Smooth muscle cell of the brain vasculature (primary cell): ENCODE measurements around the gene SIAH1.
"Not testable (repeated sequence)": the region's sequence is repeated elsewhere in the genome, so short reads cannot be mapped to it uniquely, and the experiment has no call there.

Experiments used
- DNase-seq: peaks from one replicate; pipeline ENCODE4 v3.0.0-alpha.2; 2012; ENCODE audit warnings: low read depth, low spot score

The SIAH1 gene

DNA sequence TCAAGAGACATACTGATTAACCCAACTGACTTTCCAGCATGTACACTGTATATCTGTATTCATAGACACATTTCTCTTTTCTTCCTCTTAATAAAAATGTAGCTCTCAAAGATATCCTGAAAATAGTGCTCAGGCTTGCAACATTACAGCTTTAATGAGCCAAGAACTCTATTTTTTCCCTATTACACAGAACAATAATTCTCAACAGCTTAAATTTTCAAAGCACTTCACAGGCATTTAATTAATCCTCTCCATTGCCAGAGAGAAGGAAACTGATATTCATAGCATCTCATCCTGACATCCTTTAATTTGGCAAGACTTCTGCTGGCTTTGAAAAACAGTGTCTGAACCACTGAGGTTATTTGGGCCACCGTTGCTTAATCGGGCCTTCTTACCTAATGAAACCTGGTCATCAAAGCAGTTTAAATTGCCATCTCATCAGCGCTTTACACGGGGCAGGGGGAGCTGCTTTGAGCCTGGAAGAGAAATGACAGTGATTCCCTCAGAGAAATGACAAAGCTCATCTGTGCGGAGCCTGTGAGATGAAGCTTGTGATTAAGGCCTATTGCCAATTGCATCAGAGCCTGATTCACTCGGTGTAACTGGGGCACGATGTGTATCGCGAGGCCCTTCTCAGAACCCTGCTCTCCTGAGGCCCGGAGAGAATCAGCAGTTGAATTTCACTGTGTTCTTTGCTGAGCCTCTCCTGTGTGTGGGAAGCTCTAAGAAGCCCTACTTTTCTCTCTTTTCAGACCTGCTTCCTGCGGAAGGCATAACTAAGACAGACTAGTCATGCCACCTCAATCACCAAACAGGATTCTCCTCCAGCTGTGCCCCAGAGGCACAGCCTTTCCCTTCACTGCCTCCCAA, 8.5 kb upstream of the SIAH1 start:
- no peak for DNase-seq

GRCh38 chr16:48392407-48392806, 7.2 kb upstream of the SIAH1 start:
- no peak for DNase-seq

DNA sequence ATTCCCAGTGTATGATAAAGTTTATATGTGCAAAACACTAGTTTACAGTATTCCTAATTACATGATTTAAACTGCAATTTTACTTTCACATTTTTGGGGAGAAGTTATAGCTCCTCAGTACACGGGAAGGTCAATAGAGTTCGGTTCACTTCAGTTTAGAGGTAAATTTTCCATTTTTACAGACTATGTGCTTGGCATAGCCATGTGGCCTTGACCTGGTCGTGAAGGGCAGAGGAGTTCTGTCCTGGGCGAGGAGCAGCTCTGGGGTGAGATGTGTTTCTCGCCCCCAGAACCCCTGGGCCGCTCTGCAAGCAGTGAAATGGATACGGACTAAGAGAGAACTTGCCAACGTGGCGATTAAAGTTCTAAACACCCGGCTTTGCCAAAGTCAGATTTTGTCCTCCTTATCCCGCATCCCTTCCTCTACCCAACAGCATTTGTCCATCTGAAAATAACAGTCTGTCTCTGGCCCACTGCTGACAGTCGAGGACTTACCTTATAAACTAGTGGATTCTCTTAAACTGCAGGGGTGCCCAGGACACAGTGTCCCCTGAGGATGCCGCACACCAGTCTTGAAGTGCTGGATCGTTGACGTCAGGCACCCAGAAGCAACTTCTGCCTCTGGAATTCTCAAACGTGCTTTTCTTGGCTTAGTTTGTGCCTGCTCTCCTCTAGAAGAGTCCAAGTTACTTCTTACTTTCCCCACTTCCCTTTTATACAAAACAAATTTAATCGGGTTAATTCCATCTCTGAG, 1.5 kb upstream of the SIAH1 start:
- no peak for DNase-seq

- DNase-seq = no peak
Observed at GRCh38 chr16:48384520-48385252, 527 bp downstream of the SIAH1 start.

- no peak for DNase-seq
Observed at GRCh38 chr16:48383877-48384519, 1.2 kb downstream of the SIAH1 start.

- no peak for DNase-seq
Observed at GRCh38 chr16:48383009-48383876, 2.0 kb downstream of the SIAH1 start.

DNA sequence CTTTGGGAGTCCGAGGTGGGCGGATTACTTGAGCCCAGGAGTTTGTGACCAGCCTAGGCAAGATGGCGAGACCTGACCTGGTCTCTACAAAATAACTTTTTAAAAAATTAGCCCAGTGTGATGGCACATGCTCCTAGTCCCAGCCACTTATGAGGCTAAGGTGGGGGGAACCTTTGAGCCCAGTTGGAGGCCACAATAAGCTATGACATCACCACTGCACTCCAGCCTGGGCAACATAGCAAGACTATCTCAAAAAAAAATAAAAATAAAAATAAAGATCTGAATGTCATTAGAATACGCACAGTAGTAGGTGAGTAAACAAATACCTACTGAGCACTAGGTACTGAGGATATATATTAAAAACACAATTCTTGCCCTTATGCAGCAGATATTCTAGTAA, 3.1 kb downstream of the SIAH1 start:
- DNase-seq = no peak

DNA sequence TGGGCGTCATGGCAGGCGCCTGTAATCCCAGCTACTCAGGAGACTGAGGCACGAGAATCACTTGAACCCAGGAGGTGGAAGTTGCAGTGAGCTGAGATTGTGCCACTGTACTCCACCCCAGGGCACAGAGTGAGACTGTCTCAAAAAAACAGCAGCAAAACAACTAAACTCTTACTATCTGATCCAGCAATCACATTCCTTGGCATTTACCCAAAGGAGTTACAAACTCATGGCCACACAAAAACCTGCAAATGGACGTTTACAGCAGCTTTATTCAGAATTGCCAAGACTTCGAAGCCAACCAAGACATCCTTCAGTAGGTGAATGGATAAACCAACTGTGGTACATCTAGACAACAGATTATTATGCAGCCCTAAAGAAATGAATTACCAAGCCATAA, 4.0 kb downstream of the SIAH1 start:
- DNase-seq = no peak

DNA sequence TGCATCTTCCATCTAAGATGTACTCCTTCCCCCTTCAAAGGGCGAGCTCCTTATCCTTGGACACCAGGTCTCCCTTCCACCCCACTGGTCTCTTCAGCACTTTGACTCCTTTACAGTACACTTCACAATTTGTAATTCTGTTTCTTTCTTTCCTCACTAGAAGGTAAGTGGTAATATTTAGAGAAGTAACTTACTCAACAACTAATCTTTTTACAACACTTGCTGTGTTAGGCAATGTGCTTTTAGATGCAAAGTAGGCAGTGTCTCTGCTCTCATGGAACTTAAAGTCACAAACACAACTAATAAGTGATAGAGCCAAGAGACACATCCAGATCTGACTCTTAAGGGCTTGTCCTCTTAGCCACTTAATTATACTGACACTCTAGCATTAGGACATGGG, 6.4 kb downstream of the SIAH1 start:
- DNase-seq = no peak

GRCh38 chr16:48378276-48378675, 6.9 kb downstream of the SIAH1 start:
- DNase-seq = no peak

DNA sequence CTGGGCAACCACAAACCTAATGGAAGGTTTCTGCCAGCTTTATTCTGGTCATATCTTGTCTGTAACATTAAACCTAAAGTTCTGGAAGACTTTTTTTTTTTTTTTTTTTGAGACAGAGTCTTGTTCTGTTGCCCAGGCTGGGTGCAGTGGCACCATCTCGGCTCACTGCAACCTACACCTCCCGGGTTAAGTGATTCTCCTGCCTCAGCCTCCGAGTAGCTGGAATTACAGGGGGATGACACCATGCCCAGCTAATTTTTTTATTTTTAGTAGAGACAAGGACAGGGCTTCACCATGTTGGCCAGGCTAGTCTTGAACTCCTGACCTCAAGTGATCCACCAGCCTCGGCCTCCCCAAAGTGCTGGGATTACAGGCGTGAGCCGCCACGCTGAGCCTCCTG, 7.9 kb downstream of the SIAH1 start:
- DNase-seq = not testable (repeated sequence)

- no peak for DNase-seq
Observed at GRCh38 chr16:48374255-48374654, 11.0 kb downstream of the SIAH1 start.

GRCh38 chr16:48373258-48374029, 11.8 kb downstream of the SIAH1 start:
- no peak for DNase-seq

GRCh38 chr16:48372744-48373143, 12.5 kb downstream of the SIAH1 start:
- DNase-seq = no peak

- DNase-seq = no peak
Observed at GRCh38 chr16:48371393-48371780, 13.8 kb downstream of the SIAH1 start.

- not testable (repeated sequence) for DNase-seq
Observed at GRCh38 chr16:48370668-48371392, 14.4 kb downstream of the SIAH1 start.

GRCh38 chr16:48370229-48370628, 15.0 kb downstream of the SIAH1 start:
- no peak for DNase-seq

DNA sequence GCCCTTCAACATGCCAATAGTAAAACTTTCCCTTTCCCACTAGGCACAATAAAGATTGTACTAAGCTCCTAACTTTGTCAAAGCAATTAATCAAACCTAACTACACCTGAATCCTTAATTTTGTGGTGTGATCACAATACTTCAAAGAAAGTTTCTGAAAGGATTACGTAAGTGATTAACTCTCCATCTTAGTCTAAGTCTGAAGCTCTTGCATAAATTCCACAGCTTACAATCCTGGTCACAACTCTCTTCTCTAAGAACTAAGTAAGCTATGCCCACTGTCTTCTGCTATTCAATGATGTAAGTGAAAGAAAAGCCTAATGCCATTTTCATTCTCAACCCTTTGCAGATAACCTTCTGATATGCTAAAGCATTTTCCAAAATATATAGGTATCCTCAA, 15.4 kb downstream of the SIAH1 start:
- DNase-seq = no peak

- no peak for DNase-seq
Observed at GRCh38 chr16:48367441-48368049, 17.7 kb downstream of the SIAH1 start.
